Chondrocyte (in vitro differentiated cells): ENCODE data around the gene MAP1B. TPM values are rescaled to one million over a fixed set of nuclear protein-coding genes. Genes with fewer than 3 reads are reported as not detected.

ENCODE experiments used
- DNase-seq: peaks from one replicate; pipeline ENCODE4 v3.0.0; 2021; ENCODE audit warnings: mixed read lengths, low spot score
- H3K27ac Mint-ChIP-seq: one replicate; pipeline ENCODE4 v1.8.0; 2021; ENCODE audit warnings: mild to moderate bottlenecking, moderate library complexity, mixed read lengths; ENCODE audit not compliant: unreplicated experiment
- H3K27me3 Mint-ChIP-seq: 2 replicates; pipeline ENCODE4 v1.8.0; 2021; ENCODE audit warnings: low read depth, mixed read lengths
- H3K36me3 Mint-ChIP-seq: 2 replicates; pipeline ENCODE4 v1.8.0; 2021; ENCODE audit warnings: low read depth, mixed read lengths
- H3K4me1 Mint-ChIP-seq: 2 replicates; pipeline ENCODE4 v1.8.0; 2021; ENCODE audit warnings: low read depth, mild to moderate bottlenecking, mixed read lengths
- H3K4me3 Mint-ChIP-seq: one replicate; pipeline ENCODE4 v1.8.0; 2021; ENCODE audit warnings: mild to moderate bottlenecking, moderate library complexity, mixed read lengths; ENCODE audit not compliant: unreplicated experiment
- H3K9me3 Mint-ChIP-seq: 2 replicates; pipeline ENCODE4 v1.8.0; 2021; ENCODE audit warnings: low read depth, mixed read lengths
- total RNA-seq: library from RNA; stranded (reverse); gene quantifications from 3 replicates; pipeline ENCODE4 v1.2.1, GENCODE V29; 2021
- TF ChIP-seq, protein P1 (sequence below): fragments of 200-600 bp; sonication (generic); IDR thresholded peaks from 2 replicates; pipeline ENCODE4 v1.5.0; 2021; ENCODE audit warnings: antibody characterized with exemption, mild to moderate bottlenecking, moderate library complexity

MAP1B gene
- total RNA-seq, 1 donor from 2014 or later: 411 TPM

- TF ChIP-seq, protein P1, sequence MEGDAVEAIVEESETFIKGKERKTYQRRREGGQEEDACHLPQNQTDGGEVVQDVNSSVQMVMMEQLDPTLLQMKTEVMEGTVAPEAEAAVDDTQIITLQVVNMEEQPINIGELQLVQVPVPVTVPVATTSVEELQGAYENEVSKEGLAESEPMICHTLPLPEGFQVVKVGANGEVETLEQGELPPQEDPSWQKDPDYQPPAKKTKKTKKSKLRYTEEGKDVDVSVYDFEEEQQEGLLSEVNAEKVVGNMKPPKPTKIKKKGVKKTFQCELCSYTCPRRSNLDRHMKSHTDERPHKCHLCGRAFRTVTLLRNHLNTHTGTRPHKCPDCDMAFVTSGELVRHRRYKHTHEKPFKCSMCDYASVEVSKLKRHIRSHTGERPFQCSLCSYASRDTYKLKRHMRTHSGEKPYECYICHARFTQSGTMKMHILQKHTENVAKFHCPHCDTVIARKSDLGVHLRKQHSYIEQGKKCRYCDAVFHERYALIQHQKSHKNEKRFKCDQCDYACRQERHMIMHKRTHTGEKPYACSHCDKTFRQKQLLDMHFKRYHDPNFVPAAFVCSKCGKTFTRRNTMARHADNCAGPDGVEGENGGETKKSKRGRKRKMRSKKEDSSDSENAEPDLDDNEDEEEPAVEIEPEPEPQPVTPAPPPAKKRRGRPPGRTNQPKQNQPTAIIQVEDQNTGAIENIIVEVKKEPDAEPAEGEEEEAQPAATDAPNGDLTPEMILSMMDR: no peak
- H3K27ac Mint-ChIP-seq: peak overlapping the region; percentile 15
Measured at GRCh38 chr5:72183101-72183520, 75.8 kb downstream of the MAP1B start.

GRCh38 chr5:72184408-72184807, 77.1 kb downstream of the MAP1B start:
- TF ChIP-seq, protein P1: no peak
- Mint-ChIP-seq H3K4me3 (no peak overlapping the region), H3K36me3 (peaks cover 49% of the 10 kb centered on the region), H3K27me3 (no peaks in the 10 kb centered on the region), H3K9me3 (no peaks in the 10 kb centered on the region), H3K27ac (no peak overlapping the region), H3K4me1 (peaks cover 92% of the 10 kb centered on the region)
- no peak for DNase-seq

More at GRCh38 chr5:72183101-72183520, 75.8 kb downstream of the MAP1B start:
- H3K9me3 Mint-ChIP-seq: no peaks in the 10 kb centered on the region
- H3K4me3 Mint-ChIP-seq: no peak overlapping the region
- DNase-seq: no peak
- H3K4me1 Mint-ChIP-seq: peaks cover 92% of the 10 kb centered on the region
- no peaks in the 10 kb centered on the region for H3K27me3 Mint-ChIP-seq
- peaks cover 44% of the 10 kb centered on the region for H3K36me3 Mint-ChIP-seq

- Mint-ChIP-seq H3K27ac (peak overlapping the region; percentile 43), H3K36me3 (peaks cover 55% of the 10 kb centered on the region), H3K4me3 (no peak overlapping the region), H3K4me1 (peaks cover 84% of the 10 kb centered on the region), H3K9me3 (no peaks in the 10 kb centered on the region), H3K27me3 (no peaks in the 10 kb centered on the region)
- TF ChIP-seq, protein P1: no peak
- no peak for DNase-seq
Measured at GRCh38 chr5:72185496-72186329, 78.4 kb downstream of the MAP1B start.

GRCh38 chr5:72187388-72188075, 80.3 kb downstream of the MAP1B start:
- peaks cover 83% of the 10 kb centered on the region for H3K4me1 Mint-ChIP-seq
- no peak overlapping the region for H3K4me3 Mint-ChIP-seq
- TF ChIP-seq, protein P1: no peak
- no peaks in the 10 kb centered on the region for H3K27me3 Mint-ChIP-seq
- no peaks in the 10 kb centered on the region for H3K9me3 Mint-ChIP-seq
- peaks cover 62% of the 10 kb centered on the region for H3K36me3 Mint-ChIP-seq
- DNase-seq: no peak
- H3K27ac Mint-ChIP-seq: peak overlapping the region; percentile 67

- H3K4me1 Mint-ChIP-seq: peaks cover 77% of the 10 kb centered on the region
- no peak for DNase-seq
- no peaks in the 10 kb centered on the region for H3K9me3 Mint-ChIP-seq
- H3K4me3 Mint-ChIP-seq: no peak overlapping the region
- peak overlapping the region; percentile 46 for H3K27ac Mint-ChIP-seq
- H3K36me3 Mint-ChIP-seq: peaks cover 61% of the 10 kb centered on the region
- TF ChIP-seq, protein P1: no peak
- H3K27me3 Mint-ChIP-seq: no peaks in the 10 kb centered on the region
Measured at GRCh38 chr5:72188166-72188565, 80.9 kb downstream of the MAP1B start.
